ENCODE measurements around the gene LRRC2.
A peak's percentile ranks its signal among the peaks of the same experiment; 100 is the strongest.

The LRRC2 gene

GRCh38 chr3:46575577-46576222, 9.6 kb upstream of the LRRC2 start:
- TF ChIP-seq GATA1 (IDR thresholded peaks at IDR 0.05; ENCODE audit: low read depth, low read length) = no peak
- no peak for TF ChIP-seq POLR2A (IDR thresholded peaks at IDR 0.05; ENCODE audit: low read length)

GRCh38 chr3:46574881-46575576, 8.9 kb upstream of the LRRC2 start:
- TF ChIP-seq POLR2A (IDR thresholded peaks at IDR 0.05; ENCODE audit: low read length) = no peak
- no peak for TF ChIP-seq GATA1 (IDR thresholded peaks at IDR 0.05; ENCODE audit: low read depth, low read length)
- DNase-seq = no peak

More at GRCh38 chr3:46575577-46576222, 9.6 kb upstream of the LRRC2 start:
- no peak for DNase-seq

- DNase-seq = no peak
- no peak for TF ChIP-seq GATA1 (IDR thresholded peaks at IDR 0.05; ENCODE audit: low read depth, low read length)
- no peak for TF ChIP-seq POLR2A (IDR thresholded peaks at IDR 0.05; ENCODE audit: low read length)
These were observed 8.1 kb upstream of the LRRC2 start for GRCh38 chr3:46574243-46574646.

GRCh38 chr3:46573701-46574100, 7.6 kb upstream of the LRRC2 start:
- no peak for DNase-seq
- TF ChIP-seq GATA1 (IDR thresholded peaks at IDR 0.05; ENCODE audit: low read depth, low read length) = no peak
- TF ChIP-seq POLR2A (IDR thresholded peaks at IDR 0.05; ENCODE audit: low read length) = no peak

GRCh38 chr3:46571684-46572083, 5.6 kb upstream of the LRRC2 start:
- TF ChIP-seq POLR2A (IDR thresholded peaks at IDR 0.05; ENCODE audit: low read length) = no peak
- TF ChIP-seq GATA1 (IDR thresholded peaks at IDR 0.05; ENCODE audit: low read depth, low read length) = no peak
- no peak for DNase-seq

- TF ChIP-seq GATA1 (IDR thresholded peaks at IDR 0.05; ENCODE audit: low read depth, low read length) (no peak), POLR2A (IDR thresholded peaks at IDR 0.05; ENCODE audit: low read length) (no peak)
- peak; percentile 54 to 55 for DNase-seq
These were observed 479 bp downstream of the LRRC2 start for GRCh38 chr3:46565607-46566039.

- TF ChIP-seq POLR2A (IDR thresholded peaks at IDR 0.05; ENCODE audit: low read length) (no peak), GATA1 (IDR thresholded peaks at IDR 0.05; ENCODE audit: low read depth, low read length) (no peak)
- DNase-seq = no peak
These were observed 1.0 kb downstream of the LRRC2 start for GRCh38 chr3:46565077-46565476.

GRCh38 chr3:46564190-46565021, 1.7 kb downstream of the LRRC2 start:
- no peak for TF ChIP-seq GATA1 (IDR thresholded peaks at IDR 0.05; ENCODE audit: low read depth, low read length)
- TF ChIP-seq POLR2A (IDR thresholded peaks at IDR 0.05; ENCODE audit: low read length) = no peak
- no peak for DNase-seq

GRCh38 chr3:46561951-46562350, 4.2 kb downstream of the LRRC2 start:
- DNase-seq = no peak
- TF ChIP-seq POLR2A (IDR thresholded peaks at IDR 0.05; ENCODE audit: low read length) = no peak
- no peak for TF ChIP-seq GATA1 (IDR thresholded peaks at IDR 0.05; ENCODE audit: low read depth, low read length)

- DNase-seq = no peak
- TF ChIP-seq POLR2A (IDR thresholded peaks at IDR 0.05; ENCODE audit: low read length) (no peak), GATA1 (IDR thresholded peaks at IDR 0.05; ENCODE audit: low read depth, low read length) (no peak)
These were observed 4.6 kb downstream of the LRRC2 start for GRCh38 chr3:46561511-46561910.

GRCh38 chr3:46559091-46559704, 6.9 kb downstream of the LRRC2 start:
- no peak for DNase-seq

GRCh38 chr3:46558184-46559043, 7.7 kb downstream of the LRRC2 start:
- no peak for TF ChIP-seq POLR2A (IDR thresholded peaks at IDR 0.05; ENCODE audit: low read length)
- no peak for TF ChIP-seq GATA1 (IDR thresholded peaks at IDR 0.05; ENCODE audit: low read depth, low read length)

More at GRCh38 chr3:46559091-46559704, 6.9 kb downstream of the LRRC2 start:
- no peak for TF ChIP-seq POLR2A (IDR thresholded peaks at IDR 0.05; ENCODE audit: low read length)

GRCh38 chr3:46557814-46558183, 8.3 kb downstream of the LRRC2 start:
- no peak for TF ChIP-seq POLR2A (IDR thresholded peaks at IDR 0.05; ENCODE audit: low read length)
- DNase-seq = no peak

More at GRCh38 chr3:46558184-46559043, 7.7 kb downstream of the LRRC2 start:
- peak; percentile 93 for DNase-seq

Data from erythroblast (primary cell).